NCI-H2196 treated with DMSO at 0.1 percent for 48 hours (cell line): ENCODE results near the gene ERVK3-1.

Source experiments
- DNase-seq: peaks from one replicate; lab custom pipeline; 2025; ENCODE audit not compliant: unreplicated experiment; lab: John Stamatoyannopoulos, UW

Gene ERVK3-1

GRCh38 chr19:58357481-58358145 is 52.4 kb downstream of the ERVK3-1 start:
- DNase-seq = no peak

DNA sequence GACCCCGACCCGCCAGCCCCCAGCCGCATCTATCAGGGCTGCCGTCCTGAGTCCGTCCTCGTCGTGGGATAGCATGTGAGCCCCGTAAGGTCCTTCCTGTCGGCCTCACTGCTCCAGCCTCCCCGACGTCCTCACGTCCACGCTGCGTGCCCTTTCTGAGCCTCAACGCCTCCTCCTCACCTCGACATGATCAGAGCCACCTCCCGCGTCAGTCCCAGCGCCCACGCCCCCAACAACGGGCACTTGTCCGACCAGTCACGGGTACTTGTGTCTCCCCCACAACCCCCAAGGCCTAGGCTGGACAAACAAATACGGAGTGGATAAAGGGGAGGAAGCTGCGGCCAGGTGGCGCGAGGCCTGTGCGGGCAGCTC is 56.7 kb downstream of the ERVK3-1 start:
- DNase-seq = peak; percentile 48

- peak; percentile 96 for DNase-seq
Measured at GRCh38 chr19:58362272-58362994, 57.3 kb downstream of the ERVK3-1 start, which contains the start of gene ZNF497. ZNF497 (minus strand) TSS chr19:58362751; CDS start chr19:58357635, 5,116 bp downstream.

DNA sequence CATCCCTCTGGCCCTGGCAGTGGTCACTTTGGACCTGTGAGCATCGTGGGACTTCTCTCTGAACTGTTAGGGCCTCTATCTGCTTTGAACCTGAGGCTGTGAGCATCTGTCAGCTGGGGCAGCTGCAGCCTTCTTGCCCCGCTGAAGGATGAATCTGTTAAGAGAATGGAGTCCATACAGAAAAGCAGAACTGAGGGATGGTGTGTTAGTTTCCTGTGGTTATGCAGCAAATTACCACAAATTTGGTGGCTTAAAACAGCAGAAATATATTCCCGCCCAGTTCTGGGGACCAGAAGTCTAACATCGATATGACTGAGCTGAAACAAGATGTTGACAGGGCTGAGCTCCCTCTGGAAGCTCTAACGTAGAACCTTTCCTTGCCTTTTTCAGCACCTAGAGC is 59.0 kb downstream of the ERVK3-1 start:
- DNase-seq = no peak
